HG03439 (cell line): ENCODE measurements around the gene NFKBIA.
"Not testable (repeated sequence)": the region's sequence is repeated elsewhere in the genome, so short reads cannot be mapped to it uniquely, and the experiment has no call there.

Experiments used
- ATAC-seq: cut with Tn5 transposase; IDR thresholded peaks from one replicate; pipeline ENCODE4 v1.9.1; 2021; ENCODE audit warnings: mild to moderate bottlenecking, moderate library complexity; ENCODE audit not compliant: unreplicated experiment

Gene NFKBIA

DNA sequence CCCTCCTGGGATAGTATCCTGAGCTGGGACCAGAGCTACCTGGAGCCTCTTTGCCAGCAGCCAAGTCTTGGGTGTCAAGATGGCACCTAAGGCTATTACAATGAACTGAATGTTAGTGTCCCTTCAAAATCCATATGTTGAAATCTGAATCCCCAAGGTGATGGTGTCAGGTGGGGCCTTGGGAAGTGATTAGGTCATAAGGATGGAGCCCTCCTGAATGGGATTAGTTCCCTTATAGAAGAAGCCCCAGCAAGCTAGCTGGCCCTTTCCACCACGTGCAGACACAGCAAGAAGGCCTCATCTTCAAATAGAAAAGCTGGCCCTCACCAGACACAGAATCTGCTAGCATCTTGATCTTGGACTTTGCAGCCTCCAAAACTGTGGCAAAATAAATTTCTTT lies 12.4 kb downstream of the NFKBIA start:
- no peak for ATAC-seq

DNA sequence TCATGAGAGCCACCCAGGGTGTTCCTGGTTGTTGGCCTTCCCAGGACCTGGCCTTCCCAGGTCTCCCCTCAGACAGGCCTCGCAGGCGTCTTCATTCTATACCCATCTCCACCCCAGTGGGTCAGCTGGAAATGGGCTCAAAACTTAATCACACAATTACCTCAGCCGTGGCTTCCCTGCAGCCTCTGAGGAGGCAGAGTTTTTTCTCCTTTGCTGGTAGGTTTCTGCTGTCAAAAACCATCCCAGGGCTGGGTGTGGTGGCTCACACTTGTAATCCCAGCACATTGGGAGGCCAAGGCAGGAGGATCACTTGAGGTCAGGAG lies 13.2 kb downstream of the NFKBIA start:
- no peak for ATAC-seq

DNA sequence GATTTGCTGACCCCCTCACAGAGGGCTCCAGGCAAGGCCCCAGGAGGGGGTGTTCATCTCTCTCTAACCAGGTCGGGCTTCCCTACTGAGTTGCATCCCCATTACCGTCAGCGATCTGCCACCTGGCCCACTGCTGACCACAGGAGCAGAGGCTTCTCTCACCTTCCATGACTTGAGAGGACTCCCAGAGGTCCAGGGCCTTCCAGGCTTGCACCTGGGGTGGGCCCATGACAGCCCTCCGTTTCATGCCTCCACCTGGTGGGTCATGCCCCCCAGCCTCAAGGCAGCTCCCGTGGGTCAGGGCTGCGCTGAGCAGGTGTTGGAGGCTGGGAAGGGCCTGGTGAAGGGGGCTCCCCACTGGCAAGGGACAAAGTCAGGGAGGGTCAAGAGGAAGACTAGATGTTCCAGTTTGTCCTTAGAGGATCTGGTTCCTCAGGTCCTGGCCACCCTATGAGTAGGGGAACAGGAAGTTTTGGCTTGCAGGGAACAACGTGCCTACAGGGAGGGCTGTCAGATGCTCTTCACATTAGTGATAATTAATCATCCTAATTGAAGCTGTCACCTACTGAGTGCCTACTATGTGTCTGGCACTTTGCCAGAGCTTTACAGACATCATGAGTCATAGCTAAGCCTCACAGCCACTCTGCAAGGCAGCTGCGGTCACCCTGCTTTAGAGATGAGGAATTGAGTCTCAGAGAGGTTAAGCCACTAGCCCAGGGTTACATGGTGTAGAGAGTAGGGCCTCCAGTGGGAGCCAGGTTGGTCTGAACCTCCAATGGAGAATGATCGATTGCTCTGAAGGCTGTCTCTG lies 13.8 kb downstream of the NFKBIA start:
- ATAC-seq: peak; percentile 65

DNA sequence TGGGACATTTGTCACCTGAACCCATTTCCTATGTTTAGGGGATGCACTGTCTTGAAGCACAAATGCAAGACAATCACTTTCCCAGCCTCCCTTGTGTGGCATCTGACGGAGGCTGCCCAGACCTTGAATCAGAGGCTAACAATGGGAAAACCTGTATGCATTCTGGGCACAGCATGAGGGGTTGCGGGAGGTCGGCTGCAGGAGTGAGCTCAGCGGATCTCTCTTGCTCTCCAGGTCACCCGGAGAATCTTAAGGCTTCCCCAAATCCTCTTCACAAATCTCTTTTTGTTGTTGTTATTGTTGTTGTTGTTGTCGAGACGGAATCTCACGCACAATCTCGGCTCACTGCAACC lies 15.3 kb downstream of the NFKBIA start:
- ATAC-seq: no peak

DNA sequence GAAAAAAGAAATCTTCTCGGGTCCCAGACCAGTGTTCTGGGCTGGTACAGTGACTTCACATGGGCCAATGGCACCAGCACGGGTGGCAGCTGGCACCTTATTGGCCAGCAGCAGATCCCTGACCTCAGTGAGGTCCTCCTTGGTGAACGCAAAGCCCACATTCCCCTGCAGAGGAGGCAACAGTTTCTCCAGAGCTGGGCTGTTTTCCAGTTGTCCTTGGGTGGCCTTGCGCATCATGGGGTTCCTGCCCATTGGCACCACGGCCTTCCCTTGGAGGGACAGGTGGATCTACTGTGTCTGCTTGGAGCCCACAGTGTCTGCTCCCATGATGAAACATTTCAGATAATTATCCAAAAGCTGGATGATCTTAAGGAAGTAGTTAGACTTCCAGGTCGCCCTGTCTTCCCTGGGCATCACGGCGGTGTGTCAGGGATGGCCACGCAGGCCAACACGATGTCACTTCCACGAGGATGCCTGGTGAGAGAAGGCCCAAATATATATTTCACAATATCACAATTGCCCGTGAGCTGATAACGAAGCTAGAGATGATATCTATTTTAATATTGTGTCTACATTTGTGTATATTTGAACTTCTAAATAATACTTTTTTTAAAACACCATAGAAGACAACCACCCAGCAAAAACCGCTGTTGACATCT lies 15.8 kb downstream of the NFKBIA start:
- no peak for ATAC-seq

DNA sequence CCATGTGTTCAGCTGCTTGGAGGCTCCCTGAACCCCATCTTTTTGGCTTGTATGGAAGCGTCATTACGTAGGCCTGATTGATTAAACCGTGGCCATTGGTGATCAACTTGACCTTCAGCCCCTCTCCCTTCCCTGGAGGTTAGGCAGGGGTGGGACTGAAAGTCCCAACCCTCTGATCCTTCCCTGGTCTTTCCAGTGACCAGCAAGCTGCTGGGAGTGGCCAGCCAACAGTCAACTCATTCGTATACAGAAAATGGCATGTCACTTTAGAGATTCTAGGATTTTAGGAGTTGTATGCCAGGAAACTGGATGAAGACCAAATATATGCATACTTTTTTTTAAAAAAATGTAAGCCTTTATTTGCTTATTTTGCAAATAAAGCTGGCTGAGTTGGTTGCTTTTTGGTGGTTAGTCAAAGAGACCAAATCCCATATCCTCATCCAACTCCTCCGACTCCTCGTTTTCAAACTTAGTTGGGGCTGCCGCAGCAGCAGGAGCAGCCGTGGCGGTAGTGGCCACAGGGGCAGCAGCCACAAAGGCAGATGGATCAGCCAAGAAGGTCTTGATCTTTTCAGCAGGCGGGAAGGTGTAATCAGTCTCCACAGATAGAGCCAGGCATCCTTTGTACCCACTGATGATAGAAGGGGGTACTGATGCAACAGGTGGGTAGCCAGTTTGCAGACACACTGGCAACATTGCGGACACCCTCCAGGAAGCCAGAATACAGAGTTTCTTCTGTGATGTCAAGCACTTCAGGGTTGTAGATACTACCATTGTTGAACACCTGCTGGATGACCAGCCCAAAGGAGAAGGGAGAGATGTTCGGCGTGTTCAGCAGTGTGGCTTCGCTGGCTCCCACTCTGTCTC lies 16.6 kb downstream of the NFKBIA start:
- ATAC-seq: no peak

DNA sequence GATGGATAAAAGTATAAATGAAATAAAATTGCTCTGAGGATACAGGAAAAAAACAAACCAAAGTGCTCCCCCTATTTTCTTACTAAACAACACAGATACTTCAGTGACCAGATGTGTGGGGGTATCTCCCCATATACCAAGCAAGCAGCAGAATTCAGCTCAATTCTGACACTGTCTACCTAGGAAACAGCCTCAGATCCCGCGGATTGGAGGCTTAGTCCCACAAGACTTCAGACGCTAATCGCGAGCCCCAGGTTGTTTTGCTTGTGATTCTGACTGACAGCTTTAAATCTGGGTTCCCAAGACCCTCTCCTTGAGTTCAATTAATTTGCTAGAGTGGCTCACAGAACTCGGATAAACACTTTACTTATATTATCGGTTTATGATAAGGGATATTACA lies 17.3 kb downstream of the NFKBIA start:
- no peak for ATAC-seq

DNA sequence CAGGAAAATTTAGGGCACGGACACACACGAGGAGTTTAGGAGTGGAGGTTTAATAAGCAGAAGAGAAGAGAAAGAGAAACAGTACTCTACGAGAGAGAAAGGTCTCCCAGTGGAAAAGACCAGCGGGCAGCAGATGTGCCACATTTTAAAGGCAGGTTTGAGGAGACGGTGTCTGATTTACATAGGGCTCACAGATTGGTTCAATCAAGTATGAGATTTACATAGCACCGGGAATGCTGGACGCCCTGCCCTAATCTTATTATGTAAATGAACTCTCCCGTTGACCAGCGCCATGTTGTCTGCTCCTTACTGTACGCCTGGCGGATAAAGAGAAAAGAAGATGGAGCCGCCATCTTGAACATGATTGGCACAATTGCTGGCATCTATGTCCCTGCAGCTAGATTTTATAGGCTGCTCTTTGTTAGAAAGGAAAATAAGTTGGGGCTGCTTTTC lies 17.9 kb downstream of the NFKBIA start:
- ATAC-seq: no peak

DNA sequence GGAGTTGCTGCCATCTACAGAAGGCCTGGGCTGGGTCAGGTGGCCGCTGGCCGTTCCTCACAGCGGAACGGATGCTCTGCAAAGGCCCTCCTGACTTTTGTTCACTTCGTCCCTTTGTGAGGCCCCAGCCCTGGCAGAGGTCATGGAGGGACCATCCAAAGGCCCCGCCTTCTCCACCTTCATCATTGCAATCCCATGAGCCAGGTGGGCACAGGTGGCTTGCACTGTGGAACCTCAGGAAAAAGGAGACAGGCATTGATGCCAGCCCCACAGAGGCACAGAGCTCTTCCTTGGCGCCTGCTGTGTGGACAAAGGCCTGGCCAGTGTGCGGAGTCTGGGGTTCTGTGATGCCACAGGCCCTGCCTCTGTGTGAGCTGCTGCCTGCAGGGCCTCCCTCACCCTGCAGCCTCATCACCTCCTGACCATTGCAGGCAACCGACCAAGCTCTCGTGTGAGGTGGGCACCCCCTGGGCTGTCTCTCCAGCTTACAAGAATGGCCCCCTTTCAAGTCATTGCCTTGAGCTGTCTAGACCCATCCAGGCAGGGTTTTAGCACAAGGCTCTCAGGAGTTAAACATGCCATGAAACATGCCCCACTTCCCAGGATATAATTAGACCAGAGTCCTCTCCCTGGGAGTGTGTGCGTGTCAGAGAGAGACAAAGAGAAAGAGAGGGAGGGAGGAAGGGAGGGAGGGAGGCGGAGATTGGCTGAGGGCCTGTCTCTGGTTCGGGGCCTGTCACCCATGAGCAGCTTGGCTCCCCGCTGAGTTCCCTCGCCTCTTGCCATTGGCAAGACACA lies 19.3 kb downstream of the NFKBIA start:
- ATAC-seq: no peak

DNA sequence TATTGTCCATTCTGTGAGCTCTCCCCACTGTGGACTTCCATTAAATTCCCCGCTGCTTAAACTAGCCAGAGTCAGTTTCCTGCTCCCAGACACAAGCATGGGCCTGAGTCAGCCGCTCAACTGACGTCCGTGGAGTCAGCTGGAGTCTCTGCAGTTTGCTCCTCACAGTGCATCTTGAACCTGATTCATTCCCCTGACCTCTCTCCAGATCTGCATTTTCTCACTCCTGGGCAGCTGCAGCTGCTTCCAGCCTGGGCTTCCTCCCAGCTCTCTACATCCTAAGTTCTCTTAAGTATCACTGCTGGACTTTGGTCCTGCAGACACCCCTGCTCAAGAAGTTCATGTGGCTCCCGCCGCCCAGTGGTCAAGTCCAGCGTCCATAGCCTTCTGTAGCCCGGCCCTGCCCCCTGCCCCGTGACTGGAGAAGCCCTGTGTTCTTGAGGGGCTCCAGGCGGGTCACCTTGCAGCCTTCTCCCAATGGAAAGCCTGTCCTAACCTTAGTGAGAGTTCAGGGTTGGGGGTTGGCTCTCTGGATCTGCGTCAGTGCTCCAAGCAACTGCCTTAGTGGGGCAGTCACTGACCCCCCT lies 20.0 kb downstream of the NFKBIA start:
- ATAC-seq: no peak

DNA sequence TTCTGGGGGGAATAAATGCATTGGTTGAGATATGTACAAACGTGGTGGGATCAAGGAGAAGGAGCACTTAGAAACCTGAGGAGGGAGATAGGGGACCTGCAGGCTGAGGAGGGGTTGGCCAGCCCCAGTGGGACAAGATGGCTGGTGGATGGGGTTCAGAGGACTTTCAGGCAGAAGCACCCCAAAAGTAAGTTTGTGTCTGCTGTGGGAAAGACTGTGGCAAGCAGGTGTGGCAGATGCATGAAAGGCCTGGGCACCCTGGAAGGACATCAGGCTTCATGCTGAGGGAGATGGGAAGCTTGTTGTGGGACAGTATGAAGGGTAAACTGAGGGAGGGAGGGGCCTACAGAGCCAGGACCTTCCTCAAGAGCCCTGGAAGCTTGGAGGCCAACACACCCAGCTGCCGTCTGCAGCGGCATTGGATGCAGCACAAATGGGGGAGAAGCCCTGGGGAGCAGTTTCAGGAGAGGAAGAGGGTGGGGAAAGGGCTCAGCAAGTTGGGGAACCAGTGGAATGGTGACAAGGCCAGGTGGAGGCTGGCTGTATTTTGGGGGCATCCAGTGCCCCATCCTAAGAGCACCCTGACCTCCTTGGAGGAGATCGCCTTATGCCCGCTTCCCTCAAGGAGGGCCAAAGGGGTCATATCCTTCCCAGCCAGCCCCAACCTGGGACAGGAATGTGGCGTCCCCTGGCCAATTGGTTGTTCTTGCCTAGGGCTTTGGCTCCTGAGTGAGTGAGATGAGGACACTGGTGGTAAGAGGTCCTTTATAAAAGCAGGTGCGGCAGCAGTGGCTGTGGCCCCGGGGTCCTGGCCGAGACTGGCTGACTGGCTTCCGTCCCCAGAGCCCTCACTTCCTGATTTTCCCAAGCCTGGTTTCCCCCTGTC lies 20.7 kb downstream of the NFKBIA start:
- no peak for ATAC-seq

DNA sequence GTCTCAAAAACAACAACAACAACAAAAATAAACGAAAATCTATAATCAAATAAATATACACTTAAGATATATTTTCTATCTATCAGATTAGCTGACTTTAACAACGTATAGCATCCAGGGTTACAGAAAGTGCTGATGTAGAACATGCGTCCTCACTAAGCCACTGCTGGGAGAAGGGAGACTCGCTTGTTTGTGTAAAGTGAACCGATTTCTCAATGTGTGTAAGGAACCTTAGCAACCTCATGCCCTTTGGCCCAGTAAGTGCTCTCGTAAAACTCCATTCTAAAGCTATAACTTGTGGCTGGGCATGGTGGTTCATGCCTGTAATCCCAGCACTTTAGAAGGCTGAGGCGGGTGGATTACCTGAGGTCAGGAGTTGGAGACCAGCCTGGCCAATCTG lies 23.8 kb downstream of the NFKBIA start:
- ATAC-seq: no peak

DNA sequence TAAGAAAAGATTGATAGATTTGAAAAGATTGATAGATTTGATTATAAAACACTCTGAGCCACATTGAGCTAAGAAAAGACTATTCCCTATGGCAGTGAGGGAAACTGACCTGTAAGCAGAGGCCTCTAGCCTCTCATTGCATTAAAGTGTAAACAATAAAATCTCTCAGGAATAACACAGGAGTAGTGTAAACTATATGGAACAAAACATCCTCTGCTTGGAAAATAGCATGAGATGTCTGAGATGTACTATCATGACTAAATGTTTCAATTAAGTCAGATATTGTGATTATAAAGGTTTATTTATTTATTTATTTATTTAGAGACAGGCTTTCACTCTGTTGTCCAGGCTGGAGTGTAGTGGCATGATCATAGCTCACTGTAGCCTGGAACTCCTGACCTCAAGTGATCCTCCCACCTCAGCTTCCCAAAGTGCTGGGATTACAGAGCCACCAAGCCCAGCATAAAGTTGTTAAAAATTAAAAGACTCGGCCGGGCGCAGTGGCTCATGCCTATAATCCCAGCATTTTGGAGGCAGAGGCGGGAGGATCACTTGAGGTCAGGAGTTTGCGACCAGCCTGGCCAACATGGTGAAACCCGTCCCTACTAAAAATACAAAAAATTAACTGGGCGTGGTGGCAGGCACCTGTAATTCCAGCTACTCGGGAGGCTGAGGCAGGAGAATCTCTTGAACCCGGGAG lies 25.2 kb downstream of the NFKBIA start:
- not testable (repeated sequence) for ATAC-seq

DNA sequence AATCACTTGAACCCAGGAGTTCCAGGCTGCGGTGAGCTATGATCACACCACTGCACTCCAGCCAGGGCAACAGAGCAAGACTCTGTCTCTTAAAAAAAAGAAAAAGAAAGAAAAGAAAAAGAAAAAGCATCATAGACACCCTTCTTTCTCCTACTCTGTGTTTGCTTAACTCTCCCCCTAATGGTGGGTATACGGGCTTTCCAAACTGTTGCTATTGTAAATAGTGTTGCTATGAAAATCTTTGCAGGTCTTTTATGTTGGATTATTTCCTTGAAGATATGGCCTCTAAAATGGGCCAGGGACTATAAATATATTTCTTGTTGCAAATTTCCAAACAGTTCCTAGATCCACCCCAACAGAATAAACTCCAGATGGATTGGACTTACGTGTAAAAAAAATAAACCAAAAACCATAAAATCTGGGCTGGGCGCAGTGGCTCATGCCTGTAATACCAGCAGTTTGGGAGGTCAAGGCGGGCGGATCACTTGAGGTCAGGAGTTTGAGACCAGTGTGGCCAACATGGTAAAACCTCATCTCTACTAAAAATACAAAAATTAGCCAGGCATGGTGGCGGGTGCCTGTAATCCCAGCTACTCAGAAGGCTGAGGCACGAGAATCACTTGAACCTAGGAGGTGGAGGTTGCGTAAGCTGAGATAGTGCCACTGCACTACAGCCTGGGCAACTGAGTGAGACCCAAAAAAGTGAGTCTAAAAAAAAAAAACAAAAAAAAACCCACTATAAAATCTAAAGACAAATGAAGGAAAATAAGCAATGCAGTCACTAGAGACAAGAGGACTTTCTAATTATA lies 25.9 kb downstream of the NFKBIA start:
- ATAC-seq: no peak

DNA sequence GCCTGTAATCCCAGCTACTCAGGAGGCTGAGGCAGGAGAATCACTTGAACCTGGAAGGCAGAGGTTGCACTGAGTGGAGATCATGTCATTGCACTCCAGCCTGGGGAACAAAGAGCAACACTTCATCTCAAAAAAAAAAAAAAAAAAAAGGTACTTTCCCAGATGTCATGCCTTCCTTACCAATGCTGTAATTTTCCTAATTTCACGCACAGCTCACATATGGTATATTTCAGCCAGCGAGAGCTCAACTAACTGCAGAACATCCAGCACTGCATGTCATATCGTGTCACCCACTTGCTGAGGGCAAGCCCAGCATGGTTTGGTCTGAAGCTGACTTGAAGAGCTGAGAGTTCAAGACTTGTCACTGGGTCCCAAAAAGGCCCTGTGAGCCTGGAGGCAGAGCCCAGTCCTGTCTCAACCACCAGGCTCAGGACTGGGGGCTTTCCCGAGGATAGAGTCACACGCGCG lies 29.0 kb downstream of the NFKBIA start:
- ATAC-seq: no peak

DNA sequence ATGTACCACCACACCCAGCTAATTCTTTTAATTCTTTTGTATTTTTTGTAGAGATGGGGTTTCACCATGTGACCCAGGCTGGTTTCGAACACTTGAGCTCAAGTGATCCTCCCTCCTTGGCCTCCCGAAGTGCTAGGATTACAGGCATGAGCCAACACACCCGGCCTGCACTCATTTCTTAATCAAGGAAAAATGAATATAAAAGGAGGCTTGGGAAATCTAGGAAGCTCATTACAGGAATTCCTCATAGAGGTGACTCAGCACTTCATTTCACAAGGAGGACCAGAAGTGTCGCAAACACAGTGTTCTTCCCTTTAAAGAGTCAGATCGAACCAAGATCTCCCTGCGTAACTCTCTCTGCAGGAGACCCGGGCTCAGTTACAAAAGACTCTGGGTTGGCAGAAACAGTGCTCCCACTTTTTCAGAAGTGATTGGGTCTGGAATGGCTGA lies 30.3 kb downstream of the NFKBIA start:
- no peak for ATAC-seq

DNA sequence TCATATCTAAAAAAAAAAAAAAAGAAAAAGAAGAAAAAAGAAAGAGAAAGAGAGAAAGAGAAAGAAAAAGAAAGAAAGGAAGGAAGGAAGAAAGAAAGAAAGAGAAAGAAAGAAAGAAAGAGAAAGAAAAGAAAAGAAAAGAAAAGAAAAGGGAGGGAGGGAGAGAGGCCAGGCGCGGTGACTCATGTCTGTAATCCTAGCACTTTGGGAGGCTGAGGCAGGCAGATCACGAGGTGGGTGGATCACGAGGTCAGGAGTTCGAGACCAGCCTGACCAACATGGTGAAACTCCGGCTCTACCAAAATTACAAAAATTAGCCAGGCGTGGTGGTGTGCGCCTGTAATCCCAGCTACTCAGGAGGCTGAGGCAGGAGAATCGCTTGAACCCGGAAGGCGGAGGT lies 31.3 kb downstream of the NFKBIA start:
- not testable (repeated sequence) for ATAC-seq

DNA sequence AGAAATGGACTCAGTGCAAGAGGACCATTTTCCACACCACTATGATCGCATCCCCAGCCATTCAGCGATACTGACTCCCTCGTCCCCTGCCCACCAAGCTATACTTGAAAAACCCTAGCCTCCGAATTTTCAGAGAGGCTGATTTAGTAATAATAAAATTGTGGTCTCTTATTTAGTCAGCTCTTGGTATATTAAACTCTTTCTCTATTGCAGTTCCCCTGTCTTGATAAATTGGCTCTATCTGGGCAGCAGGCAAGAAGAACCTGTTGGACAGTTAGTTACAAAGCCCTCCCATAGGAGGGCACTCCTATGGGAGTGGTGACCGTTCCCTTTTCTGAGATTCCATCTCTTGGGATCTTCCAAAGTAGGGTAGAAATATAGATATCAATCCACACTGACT lies 33.6 kb downstream of the NFKBIA start:
- ATAC-seq: no peak
